GM12878 (cell line): ENCODE results near the gene TMCO5A.

ENCODE experiments used
- CREM ChIP-seq: IDR thresholded peaks from 2 replicates; pipeline ENCODE4 v1.6.1; 2014; ENCODE audit warnings: antibody characterized with exemption, low read depth
- EGR1 ChIP-seq, 2 experiments: IDR thresholded peaks; 1 replicate in 1 of 2; 2 replicates in 1 of 2; pipeline ENCODE4 v1.6.1; 2011 to 2012; ENCODE audit warnings: low read depth in 2 of 2, low read length in 2 of 2, borderline replicate concordance in 1 of 2, mild to moderate bottlenecking in 1 of 2, moderate library complexity in 1 of 2
- EZH2 ChIP-seq: IDR thresholded peaks from 2 replicates; pipeline ENCODE4 v1.6.1; 2012; ENCODE audit warnings: low read depth, mild to moderate bottlenecking, control low read depth, inconsistent platforms, low read length, borderline replicate concordance; ENCODE audit not compliant: control insufficient read depth
- GABPA ChIP-seq: IDR thresholded peaks from 2 replicates; pipeline ENCODE4 v1.6.1; 2014; ENCODE audit warnings: antibody characterized with exemption, low read depth, mild to moderate bottlenecking, inconsistent platforms
- JUND ChIP-seq: IDR thresholded peaks from 2 replicates; pipeline ENCODE4 v1.6.1; 2012; ENCODE audit warnings: low read depth, mild to moderate bottlenecking, low read length, improper control_type of control experiment, moderate library complexity
- NBN ChIP-seq: fragments of 450-650 bp; IDR thresholded peaks from 2 replicates; pipeline ENCODE4 v1.6.1; 2016
- POLR2A ChIP-seq: IDR thresholded peaks from 2 replicates; pipeline ENCODE4 v1.6.1; 2011; ENCODE audit warnings: low read depth, mild to moderate bottlenecking, low read length
- SPI1 ChIP-seq: IDR thresholded peaks from 2 replicates; pipeline ENCODE4 v1.6.1; 2011; ENCODE audit warnings: low read depth, mild to moderate bottlenecking, low read length, moderate library complexity, borderline replicate concordance; ENCODE audit not compliant: insufficient read depth
- TF ChIP-seq, protein P1 (sequence below), 3 experiments: IDR thresholded peaks in 2 of 3; conservative IDR thresholded peaks in 1 of 3; 2 replicates each; pipeline ENCODE4 v1.5.1; 2011; ENCODE audit warnings: low read depth in 3 of 3, low read length in 3 of 3, mild to moderate bottlenecking in 3 of 3, control low read depth in 2 of 3, moderate library complexity in 2 of 3, inconsistent platforms in 1 of 3, mixed read lengths in 1 of 3; ENCODE audit not compliant: control insufficient read depth in 2 of 3, insufficient read depth in 1 of 3; ENCODE audit errors: extremely low read depth in 1 of 3

DNA sequence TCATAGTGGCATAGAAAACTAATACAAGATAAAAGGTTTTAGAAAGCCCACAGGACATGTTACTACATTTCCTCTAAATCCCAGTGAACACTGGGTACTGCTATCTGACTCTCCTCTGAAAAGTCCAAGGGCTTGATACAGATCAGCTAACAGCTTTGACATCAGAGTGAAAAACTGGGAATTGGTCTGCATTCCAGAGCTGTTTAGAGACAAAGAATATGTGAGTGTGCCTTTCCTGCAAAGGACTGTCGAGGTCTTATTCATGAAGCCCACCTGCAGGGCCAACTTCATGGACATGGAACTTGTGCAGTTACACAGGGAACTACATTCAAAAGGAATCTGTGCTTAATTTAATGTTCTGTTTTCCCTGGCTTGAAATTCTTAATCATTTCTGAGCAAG is 5.2 kb upstream of the TMCO5A start:
- TF ChIP-seq, protein P1, sequence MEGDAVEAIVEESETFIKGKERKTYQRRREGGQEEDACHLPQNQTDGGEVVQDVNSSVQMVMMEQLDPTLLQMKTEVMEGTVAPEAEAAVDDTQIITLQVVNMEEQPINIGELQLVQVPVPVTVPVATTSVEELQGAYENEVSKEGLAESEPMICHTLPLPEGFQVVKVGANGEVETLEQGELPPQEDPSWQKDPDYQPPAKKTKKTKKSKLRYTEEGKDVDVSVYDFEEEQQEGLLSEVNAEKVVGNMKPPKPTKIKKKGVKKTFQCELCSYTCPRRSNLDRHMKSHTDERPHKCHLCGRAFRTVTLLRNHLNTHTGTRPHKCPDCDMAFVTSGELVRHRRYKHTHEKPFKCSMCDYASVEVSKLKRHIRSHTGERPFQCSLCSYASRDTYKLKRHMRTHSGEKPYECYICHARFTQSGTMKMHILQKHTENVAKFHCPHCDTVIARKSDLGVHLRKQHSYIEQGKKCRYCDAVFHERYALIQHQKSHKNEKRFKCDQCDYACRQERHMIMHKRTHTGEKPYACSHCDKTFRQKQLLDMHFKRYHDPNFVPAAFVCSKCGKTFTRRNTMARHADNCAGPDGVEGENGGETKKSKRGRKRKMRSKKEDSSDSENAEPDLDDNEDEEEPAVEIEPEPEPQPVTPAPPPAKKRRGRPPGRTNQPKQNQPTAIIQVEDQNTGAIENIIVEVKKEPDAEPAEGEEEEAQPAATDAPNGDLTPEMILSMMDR (IDR thresholded peaks at IDR 0.05 in 2 of 3, conservative IDR thresholded peaks at IDR 0.05 in 1 of 3; ENCODE audit: control insufficient read depth in 2 of 3, extremely low read depth in 1 of 3, insufficient read depth in 1 of 3, low read depth in 3 of 3, low read length in 3 of 3) = no peak
- TF ChIP-seq GABPA = no peak
- no peak for TF ChIP-seq EGR1 (IDR thresholded peaks at IDR 0.05; ENCODE audit: borderline replicate concordance in 1 of 2, low read depth in 2 of 2, low read length in 2 of 2)
- no peak for TF ChIP-seq NBN
- no peak for TF ChIP-seq POLR2A
- TF ChIP-seq JUND = no peak
- TF ChIP-seq EZH2 = no peak
- no peak for TF ChIP-seq SPI1
- no peak for TF ChIP-seq CREM
